GM21390 (cell line): ENCODE data around the gene MAN1A1.

Source experiments
- ATAC-seq: cut with Tn5 transposase; IDR thresholded peaks from one replicate; pipeline ENCODE4 v1.9.1; 2021; ENCODE audit not compliant: unreplicated experiment

MAN1A1 gene

DNA sequence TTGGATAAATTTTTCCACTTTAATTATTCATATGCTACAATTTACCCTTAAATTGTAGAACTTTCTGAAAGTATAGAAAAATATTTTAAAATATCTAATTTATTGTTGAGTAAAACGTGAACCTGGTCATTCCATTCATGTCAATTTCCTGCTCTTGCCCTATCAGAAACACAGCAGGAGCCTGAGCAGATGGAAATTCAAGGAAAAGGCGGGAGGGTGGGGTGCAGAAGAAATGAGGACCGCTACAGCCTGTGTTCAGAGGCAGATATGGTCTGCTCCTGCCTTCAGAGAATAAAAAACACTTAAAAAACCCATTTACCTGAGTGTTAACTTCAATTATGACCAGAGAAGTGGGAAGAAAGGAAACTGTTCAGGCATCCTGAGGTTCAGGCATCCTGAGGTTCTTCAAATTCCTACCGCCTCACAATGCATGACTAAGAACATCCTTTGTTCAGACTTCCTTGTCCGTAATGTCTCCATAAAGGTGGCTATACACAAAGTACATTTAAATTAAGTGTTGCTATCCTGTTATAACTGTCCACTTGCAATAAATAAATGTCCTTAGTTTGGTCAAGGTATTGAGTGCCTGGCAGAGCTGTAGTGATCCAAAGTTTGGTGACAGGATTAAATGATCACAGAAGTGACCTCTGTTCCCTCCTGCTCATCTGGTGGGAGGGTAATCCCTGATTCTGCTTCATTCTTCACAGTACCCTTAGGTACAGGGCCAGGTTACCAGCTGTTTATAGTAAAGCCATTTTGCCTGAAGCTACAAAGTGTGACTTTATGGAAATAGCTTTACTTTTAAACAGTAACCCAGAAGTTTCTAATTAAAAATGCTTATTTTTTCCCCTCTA, 109.1 kb downstream of the MAN1A1 start:
- peak; percentile 36 for ATAC-seq

DNA sequence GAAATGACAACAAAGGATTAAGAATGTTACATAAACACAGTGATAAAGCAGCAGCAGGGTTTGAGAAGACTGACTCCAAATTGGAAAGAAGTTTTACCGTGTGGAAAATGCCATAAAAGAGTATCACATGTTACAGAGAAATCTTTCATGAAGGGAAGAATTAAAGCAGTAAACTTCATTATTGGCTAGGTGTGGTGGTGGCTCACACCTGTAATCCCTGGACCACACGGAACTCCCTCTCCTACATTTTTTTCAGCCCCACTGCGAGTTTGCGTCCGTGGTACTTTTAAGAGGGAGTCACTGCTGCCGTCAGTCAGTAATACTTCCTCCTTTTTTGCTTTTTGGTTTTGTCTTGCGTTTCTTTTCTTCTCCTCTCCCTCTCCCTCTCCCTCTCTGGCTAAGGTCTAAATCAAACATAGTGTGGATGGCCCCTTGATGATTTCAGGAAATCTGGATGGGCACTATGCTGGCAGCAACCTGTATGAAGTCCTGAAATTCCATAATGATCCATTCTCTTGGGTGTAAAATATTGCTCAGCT, 112.3 kb downstream of the MAN1A1 start:
- ATAC-seq: no peak

DNA sequence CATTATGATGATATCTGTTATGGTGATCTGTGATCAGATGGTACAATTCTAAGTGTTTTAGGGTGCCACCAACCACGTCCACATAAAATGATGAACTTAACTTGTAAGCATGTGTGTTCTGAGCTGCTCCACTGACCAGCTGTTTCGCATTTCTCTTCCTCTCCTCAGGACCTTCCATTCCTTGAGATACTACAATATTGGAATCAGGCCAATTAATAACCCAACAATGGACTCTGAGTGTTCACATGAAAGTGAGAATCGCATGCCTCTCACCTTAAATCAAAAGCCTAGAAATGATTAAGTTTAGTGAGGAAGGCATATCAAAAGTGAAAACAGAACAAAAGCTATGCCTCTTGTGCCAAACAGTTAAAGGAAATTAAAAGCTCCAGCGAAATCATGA, 114.6 kb downstream of the MAN1A1 start:
- ATAC-seq: no peak

DNA sequence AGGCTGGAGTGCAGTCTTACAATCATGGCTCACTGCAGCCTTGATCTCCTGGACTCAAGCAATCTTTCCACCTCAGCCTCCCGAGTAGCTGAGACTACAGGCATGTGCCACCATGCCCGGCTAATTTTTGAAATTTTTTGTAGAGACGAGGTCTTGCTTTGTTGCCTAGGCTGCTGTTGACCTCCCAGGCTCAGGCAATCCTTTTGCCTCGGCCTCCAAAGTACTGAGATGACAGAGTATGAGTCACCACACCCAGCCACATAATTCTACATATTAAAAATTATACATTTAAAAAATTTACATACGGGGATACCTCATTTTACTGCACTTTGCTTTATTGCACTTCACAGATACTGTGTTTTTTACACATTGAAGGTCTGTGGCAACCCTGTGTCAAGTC, 115.1 kb downstream of the MAN1A1 start:
- ATAC-seq: no peak

DNA sequence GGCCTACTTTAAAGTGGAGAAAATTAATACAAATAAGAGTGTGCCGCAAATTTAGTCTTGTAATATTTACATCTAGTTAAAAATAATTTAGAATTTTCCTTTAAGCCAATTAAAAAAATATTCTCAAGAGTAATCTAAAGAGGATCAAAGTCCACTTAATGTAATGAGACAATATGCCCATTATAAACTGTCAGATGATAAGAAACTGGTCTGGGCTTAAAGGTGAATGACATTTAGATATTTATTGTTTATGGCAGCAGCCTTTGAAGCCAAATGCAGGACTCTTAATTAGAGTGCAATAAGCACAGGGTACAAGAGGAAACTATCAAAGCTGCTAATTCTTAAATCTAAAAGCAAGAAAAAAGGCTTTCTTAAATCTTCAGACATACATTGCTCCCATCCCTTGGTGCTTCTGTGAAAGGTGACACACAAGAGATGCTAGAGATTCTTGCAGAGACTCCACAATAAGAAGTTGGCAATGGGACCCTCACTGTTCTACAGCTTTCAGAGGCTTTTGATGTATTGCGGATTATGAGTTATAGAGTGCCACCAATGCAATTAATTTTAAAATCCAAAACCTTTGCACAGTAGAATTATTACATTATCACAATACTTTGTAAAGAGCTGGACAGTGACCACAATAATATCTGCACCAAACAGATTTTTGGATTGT, 116.1 kb downstream of the MAN1A1 start:
- no peak for ATAC-seq

DNA sequence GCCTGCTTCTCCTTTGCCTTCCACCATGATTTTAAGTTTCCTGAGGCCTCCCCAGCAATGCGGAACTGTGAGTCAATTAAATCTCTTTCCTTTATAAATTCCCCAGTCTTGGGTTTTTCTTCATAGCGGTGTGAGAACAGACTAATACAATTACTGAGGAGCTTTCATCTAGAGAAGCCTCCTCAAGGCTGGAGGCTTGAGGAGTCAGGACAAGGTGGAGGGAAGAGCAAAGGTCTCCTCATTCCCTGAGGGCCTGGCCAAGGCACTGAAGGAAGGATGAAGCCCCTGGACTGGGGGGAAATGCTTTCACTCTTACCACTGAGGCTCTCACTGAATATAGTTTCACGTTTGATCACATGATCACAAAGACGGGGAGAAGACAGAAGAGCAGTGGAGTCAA, 118.2 kb downstream of the MAN1A1 start:
- no peak for ATAC-seq

DNA sequence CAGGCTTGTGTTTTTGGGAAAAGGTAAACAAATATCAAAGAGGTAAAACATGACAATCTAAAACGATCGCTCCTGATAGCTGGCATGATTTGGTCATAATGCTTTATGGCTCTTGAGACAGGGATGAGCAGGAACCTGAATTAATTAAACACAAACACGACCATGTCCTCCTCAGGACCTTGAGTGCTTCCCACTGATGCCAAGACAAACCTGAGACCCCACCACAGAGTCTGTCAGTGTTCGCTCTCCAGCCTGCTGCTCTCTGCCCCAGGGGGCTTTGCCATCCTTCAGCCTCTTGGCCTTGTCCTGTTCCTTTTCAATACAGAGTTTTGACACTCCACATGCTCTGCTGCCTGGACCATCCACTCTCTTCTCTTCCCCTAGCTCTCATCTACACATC, 119.4 kb downstream of the MAN1A1 start:
- no peak for ATAC-seq

DNA sequence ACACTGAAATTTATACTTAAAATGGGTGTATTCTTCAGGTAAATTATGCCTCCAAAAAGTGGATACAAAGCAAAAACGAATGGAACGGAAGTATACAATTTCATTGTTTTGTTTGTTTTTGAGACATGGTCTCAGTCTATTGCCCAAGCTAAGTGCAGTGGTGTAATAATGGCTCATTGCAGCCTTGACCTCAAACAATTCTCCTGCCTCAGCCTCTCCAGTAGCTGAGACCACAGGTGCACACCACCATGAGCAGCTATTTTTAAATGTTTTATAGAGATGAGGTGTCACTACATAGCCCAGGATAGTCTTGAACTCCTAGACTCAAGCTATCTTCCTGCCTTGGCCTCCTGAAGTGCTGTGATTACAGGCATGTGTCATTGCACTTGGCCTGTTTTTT, 122.2 kb downstream of the MAN1A1 start:
- ATAC-seq: no peak

DNA sequence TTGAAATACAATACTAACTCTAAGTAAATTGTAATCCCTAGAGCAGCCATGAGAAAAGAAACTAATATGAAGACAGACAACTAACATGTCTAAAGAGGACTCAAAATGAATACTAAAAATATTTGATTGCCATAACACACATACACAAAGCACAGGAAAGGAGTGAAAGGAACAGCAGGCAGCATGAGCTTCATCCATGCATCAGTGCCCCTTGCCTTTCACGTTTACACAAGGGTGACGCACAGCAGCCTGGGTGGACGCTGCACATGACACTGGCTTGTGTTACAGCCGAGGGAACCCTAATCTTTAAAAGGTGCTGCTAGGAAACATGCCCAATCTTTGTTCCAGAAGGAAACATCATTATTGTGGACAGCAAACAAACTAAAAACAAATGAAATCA, 123.5 kb downstream of the MAN1A1 start:
- no peak for ATAC-seq

DNA sequence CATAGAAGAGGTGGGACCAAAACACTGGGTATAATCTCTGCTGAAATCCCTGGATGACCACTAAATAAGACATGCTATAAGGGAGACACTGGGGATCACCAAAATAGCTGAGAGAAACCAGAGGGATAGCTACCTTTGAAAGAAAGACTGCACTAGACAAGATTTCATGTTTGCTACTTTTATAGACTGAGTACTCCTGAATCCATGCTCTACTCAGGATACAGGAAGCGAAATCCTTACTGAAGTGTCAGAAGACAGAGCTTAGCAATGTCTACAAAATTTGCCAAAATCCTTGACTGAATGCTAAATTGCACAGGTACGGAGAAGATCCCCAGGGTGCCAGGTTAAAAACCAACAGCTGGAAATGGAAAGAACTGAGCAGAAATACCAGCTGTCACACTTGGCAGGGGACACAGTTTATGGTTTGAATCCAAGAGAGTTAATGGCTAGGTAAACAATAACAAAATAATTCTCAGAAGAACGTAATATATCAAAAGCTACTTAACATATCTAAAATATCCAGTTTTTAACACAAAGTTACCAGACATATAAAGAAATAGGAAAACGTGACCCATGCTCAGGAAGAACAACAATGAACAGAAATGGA, 125.4 kb downstream of the MAN1A1 start:
- ATAC-seq: no peak

DNA sequence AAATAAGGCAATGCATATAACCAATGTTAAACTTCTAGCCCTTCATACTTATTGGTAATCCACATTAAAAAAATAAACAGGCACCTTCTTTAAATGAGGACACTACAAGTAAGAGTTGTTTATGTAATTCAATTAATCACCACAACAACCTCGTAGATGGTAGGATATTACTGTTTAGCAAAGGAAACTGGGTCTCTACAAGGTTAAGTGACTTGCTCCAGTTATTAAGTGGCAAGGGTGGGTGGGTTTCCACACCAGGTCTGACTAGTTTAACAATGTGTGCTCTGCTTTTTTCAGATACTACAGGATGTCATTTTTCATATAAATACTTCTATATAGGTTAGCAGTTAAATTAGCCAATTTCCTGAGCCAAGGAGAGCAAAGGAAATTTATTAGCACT, 129.1 kb downstream of the MAN1A1 start:
- ATAC-seq: no peak

DNA sequence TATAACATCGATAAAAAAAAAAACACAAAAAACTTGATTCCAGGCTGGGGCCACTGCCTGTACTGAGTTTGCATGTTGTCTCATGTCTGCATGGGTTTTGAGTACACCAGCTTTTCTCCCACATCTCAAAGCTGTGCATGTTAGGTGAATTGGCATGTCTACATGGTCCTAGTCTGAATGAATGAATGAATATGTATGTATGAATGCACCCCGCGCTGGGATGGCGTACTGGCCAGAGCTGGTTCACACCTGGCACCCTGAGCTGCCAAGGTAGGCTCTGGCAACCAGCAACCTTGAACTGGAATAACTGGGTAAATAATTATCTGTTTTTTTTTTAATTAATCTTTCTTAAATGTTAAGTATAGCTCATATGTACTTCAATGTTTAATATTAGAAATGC, 131.0 kb downstream of the MAN1A1 start:
- ATAC-seq: no peak

DNA sequence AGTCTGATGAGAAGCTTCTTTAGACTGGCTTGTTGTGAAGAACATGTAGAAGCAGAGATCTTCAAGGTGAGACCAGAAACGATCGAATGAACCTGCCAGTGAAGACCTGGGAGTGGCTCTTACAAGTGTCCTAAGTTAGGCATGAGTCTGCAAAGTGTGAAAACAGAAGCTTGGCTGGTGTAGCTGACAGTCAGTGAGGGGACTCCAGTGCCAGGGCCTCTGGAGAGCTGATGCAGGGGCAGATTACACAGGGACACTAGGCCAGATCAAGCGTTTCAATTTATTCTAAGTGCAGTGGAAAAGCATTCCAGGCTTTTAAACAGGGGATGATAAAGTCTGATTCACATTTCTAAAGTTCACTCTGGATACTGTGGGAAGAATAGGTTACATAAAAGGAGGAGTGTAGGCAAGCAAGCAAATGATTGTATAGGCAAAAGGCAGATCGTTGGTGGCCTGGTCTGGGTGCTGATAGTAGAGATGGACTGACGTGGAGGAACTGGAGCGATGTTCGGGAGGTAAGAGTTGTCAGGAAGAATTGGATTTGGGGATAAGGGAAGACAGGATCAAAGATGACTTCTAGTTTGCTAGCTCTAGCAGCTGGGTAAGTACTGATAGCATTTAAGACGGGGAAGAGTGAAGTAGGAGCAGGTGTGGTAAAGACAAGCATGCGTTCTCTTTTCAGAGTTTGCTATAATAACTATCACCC, 133.5 kb downstream of the MAN1A1 start:
- no peak for ATAC-seq

DNA sequence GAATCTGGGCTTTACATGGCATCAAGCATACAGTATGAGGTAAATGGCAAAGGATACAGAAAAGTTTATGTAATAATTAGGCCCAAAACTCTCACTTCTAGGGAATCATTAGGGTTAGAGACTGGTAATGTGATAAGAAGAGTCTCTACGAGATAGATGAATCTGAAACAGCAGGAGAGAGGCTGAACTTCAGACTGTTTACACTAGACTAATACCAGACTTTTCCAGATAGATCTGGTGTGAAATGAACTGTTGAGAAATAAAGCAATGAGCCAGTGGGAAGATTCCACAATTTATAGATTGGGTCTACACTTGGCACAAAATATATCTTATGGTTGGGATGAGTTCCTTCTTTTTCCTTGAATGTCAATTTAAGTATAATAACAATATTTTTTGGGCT, 134.3 kb downstream of the MAN1A1 start:
- ATAC-seq: no peak

DNA sequence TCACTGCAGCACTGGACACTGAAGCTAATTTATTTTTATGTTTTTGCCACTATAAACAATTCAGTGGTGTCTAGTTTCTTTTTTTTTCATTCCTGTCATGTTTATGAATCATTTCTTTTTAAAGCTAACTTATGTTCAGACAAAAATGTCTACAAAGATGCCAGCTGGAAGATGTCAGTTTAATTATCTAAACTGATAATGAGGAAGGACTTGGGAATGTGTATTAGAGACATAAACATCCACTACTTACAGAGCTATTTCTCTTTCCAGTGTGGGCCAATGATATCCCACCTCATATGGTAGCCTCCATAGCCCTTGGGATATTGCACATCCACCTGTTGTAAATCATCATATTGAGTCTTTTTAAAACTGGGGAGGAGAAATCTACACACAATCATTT, 139.0 kb downstream of the MAN1A1 start:
- no peak for ATAC-seq

DNA sequence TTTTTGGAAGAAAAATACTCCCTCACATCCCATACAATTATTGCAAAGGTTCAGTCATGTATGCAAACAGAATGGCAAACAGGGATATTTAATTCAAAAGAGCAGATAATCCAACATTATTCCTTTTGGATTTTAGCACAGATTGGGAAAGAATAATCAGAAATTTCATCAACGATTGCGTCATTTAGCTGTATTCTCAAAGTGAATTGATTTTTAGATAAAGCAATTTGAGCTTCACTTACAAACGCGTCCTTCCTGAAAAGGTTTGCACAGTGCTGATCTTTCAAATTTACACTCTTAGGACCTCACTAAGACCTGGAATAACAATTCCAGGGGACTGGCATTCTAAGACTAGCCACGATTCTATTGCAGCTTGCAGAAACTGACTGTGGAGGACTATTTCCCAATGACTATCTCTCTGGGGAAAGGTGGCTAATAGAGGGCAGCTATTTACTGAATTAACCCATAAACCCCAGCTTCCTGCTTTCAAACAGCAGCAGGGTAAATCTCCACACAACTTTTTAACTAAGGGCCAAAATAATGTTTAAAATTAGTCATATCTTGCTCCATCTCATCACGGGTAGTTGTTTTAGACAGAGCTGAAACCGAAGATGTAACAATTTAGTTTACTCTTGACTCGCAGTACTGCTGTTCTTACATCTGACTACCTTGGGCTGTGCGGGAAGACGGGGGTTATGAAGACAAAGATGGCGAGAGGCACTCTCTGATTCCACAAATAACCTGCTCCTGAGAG, 139.9 kb downstream of the MAN1A1 start:
- peak; percentile 64 for ATAC-seq

DNA sequence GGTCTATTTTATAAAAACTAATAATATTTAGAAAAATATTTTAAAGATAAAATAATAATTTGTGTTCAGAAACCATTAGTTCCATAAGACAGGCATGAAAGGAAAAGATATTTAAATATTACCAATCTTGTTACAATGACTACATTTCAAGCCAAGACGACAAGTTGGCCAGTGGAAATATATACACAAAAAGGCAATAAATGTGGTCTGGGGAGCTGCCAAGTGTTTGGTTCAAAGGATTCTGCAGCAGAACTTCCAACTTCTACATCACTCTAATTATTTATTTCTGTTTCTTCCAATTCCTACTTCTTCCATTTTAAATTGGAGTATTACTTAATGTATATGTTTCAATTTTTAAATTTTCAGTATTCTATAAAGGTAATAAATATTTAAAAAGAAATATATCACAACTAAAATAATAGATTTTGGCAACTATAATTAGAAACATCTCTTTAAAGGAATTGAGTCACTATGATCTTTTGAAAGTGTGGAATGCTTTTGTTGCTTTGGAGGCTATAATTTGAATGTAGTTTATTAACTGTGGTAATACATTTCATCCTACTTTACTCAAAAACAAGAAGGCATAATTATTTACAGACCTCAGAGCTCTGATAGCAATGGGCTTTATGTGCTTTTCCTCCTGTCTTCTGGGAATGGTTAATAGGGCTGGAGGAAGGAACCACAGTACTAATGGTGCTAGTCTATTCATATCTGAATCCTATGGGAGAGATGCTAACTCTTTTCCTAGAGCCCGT, 141.4 kb downstream of the MAN1A1 start:
- ATAC-seq: no peak

DNA sequence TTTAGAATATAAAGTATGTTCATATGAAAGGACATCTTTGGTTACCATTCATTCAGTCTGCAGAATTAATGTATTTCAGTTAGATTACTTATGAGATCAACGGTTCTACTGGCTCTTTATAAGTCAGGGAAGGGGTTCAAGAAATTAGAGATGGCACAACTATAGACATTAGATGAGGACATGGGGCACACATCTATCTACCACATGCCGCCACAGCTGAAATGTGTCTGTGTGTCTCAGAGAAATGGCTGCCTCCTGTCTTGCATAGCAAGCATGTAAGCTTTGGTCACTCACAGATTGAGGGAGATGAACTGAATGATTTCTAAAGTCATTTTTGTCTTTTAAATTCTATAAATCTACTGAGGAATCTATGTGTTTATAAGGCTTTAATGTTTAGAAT, 142.2 kb downstream of the MAN1A1 start:
- ATAC-seq: no peak

DNA sequence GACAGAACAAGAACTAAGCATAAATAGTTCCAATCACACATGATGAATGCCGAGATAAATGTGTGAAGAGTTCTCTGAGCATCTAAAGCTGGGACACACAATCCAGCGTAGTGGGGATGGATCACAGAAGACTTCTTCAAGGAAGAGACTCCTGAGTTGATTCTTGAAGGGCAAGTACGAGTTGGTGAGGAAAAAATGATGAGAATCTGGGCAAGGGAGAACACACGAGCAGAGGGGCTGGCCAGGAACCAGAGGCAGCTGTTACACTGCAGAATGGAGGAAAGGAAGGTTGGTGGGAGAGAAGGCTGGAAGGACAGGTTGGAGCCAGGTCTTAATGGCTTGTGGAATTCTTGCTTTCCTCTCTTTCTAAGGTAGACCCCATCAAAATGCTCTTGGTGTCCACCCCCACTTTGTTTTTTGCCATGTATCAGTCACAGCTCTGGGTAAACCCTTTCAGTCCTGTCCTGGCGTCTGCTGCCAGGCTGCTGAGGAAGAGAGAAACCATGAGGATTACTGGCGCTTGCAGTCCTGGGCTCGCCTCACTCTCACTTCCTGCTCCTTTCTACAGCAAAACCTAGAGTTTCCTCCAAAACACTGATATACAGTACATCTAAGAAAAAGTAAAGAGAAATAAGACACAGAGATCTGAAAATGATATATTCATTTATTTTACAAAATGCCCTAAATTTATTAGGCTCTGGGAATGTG, 143.5 kb downstream of the MAN1A1 start:
- ATAC-seq: peak; percentile 91
